Stimulated activated CD4-positive, alpha-beta T cell treated with anti-CD3 and anti-CD28 coated beads, Interleukin-2, amount 100 ng/mL, for 48 hours (primary cell): ENCODE measurements around the gene MIER2.
"Not testable (repeated sequence)": the region's sequence is repeated elsewhere in the genome, so short reads cannot be mapped to it uniquely, and the experiment has no call there.

ENCODE experiments used
- DNase-seq, 2 donors: peaks; one replicate each; pipeline ENCODE4 v3.0.0-alpha.2; 2020

The MIER2 gene

GRCh38 chr19:344625-345319, at the start of gene MIER2:
Gene MIER2 (minus strand): TSS chr19:344796. CDS start chr19:344782, 14 bp downstream.
- DNase-seq = peak; percentile 92 to 96

GRCh38 chr19:393560-393959, 49.0 kb upstream of the MIER2 start:
- DNase-seq = not testable (repeated sequence)

GRCh38 chr19:392375-392970, 47.9 kb upstream of the MIER2 start:
- DNase-seq = no peak

GRCh38 chr19:391726-392374, 47.3 kb upstream of the MIER2 start:
- DNase-seq = no peak

GRCh38 chr19:391207-391557, 46.6 kb upstream of the MIER2 start:
- no peak for DNase-seq

GRCh38 chr19:390386-391206, 46.0 kb upstream of the MIER2 start:
- DNase-seq = no peak

- DNase-seq = no peak
These were observed 45.3 kb upstream of the MIER2 start for GRCh38 chr19:389935-390289.

- no peak for DNase-seq
These were observed 44.8 kb upstream of the MIER2 start for GRCh38 chr19:389255-389934.

- no peak for DNase-seq
These were observed 44.1 kb upstream of the MIER2 start for GRCh38 chr19:388691-389090.

GRCh38 chr19:387777-388176, 43.2 kb upstream of the MIER2 start:
- DNase-seq = no peak

GRCh38 chr19:386632-387301, 42.2 kb upstream of the MIER2 start:
- DNase-seq = not testable (repeated sequence)

GRCh38 chr19:386189-386588, 41.6 kb upstream of the MIER2 start:
- DNase-seq = not testable (repeated sequence)

GRCh38 chr19:384799-385169, 40.2 kb upstream of the MIER2 start:
- no peak for DNase-seq

GRCh38 chr19:383922-384798, 39.6 kb upstream of the MIER2 start:
- no peak for DNase-seq

GRCh38 chr19:383040-383439, 38.4 kb upstream of the MIER2 start:
- no peak for DNase-seq

- peak; percentile 21 to 26 for DNase-seq
These were observed 38.0 kb upstream of the MIER2 start for GRCh38 chr19:382578-382977.

- DNase-seq = peak in 1 of 2 donors; percentile 24
These were observed 37.3 kb upstream of the MIER2 start for GRCh38 chr19:381901-382300.

GRCh38 chr19:380618-381219, 36.1 kb upstream of the MIER2 start:
- not testable (repeated sequence) for DNase-seq

- DNase-seq = no peak
These were observed 35.2 kb upstream of the MIER2 start for GRCh38 chr19:379796-380195.

- DNase-seq = no peak
These were observed 34.1 kb upstream of the MIER2 start for GRCh38 chr19:378706-379105.
